DOHH2 (cell line): ENCODE measurements around the gene IQSEC1.

Experiments used
- H3F3A ChIP-seq: fragments of 200-600 bp; sonication (generic), shearing (Covaris generic); 2 replicates; pipeline ENCODE4 v1.6.0; 2016; ENCODE audit warnings: antibody characterized with exemption, mild to moderate bottlenecking; ENCODE audit not compliant: control insufficient read depth, insufficient read depth
- H3K27ac ChIP-seq: fragments of 200-600 bp; sonication (generic); 2 replicates; pipeline ENCODE4 v1.5.1; 2014; ENCODE audit warnings: low read depth, mild to moderate bottlenecking, low read length, moderate library complexity
- H3K27me3 ChIP-seq: fragments of 200-600 bp; sonication (generic); 2 replicates; pipeline ENCODE4 v1.6.1; 2014; ENCODE audit warnings: mild to moderate bottlenecking, low read length, mixed read lengths; ENCODE audit not compliant: control insufficient read depth
- H3K36me3 ChIP-seq: fragments of 200-600 bp; sonication (generic); 2 replicates; pipeline ENCODE4 v1.6.1; 2014; ENCODE audit warnings: mild to moderate bottlenecking, low read length, moderate library complexity, mixed read lengths; ENCODE audit not compliant: control insufficient read depth
- H3K4me1 ChIP-seq: fragments of 200-600 bp; sonication (generic); 2 replicates; pipeline ENCODE4 v1.6.1; 2014; ENCODE audit warnings: mild to moderate bottlenecking, low read length, mixed read lengths; ENCODE audit not compliant: control insufficient read depth
- H3K4me2 ChIP-seq: fragments of 200-600 bp; sonication (generic); 2 replicates; pipeline ENCODE4 v1.6.0; 2014; ENCODE audit warnings: mild to moderate bottlenecking, low read length, moderate library complexity
- H3K4me3 ChIP-seq: fragments of 200-600 bp; sonication (generic); 2 replicates; pipeline ENCODE4 v1.5.1; 2014; ENCODE audit warnings: mild to moderate bottlenecking, low read length, mixed read lengths
- H3K79me2 ChIP-seq: fragments of 200-600 bp; sonication (generic); 2 replicates; pipeline ENCODE4 v1.6.1; 2014; ENCODE audit warnings: mild to moderate bottlenecking, low read length, mixed read lengths; ENCODE audit not compliant: control insufficient read depth
- H3K9me2 ChIP-seq: fragments of 200-600 bp; sonication (generic); replicated peaks from 2 replicates; pipeline ENCODE4 v1.6.1; 2014; ENCODE audit warnings: mild to moderate bottlenecking, low read length, mixed read lengths; ENCODE audit not compliant: control insufficient read depth
- H3K9me3 ChIP-seq: fragments of 200-600 bp; sonication (generic); 2 replicates; pipeline ENCODE4 v1.6.1; 2014; ENCODE audit warnings: antibody characterized with exemption, low read length, mixed read lengths; ENCODE audit not compliant: control insufficient read depth, insufficient read depth
- H4K20me1 ChIP-seq: fragments of 200-600 bp; sonication (generic); 2 replicates; pipeline ENCODE4 v1.6.0; 2014; ENCODE audit warnings: low read depth, mild to moderate bottlenecking, antibody characterized with exemption, low read length, moderate library complexity; ENCODE audit not compliant: control insufficient read depth, insufficient read depth
- CTCF ChIP-seq: fragments of 200-600 bp; sonication (generic); IDR thresholded peaks from one replicate; pipeline ENCODE4 v1.5.1; 2014; ENCODE audit warnings: antibody characterized with exemption, mild to moderate bottlenecking, low read depth, low read length; ENCODE audit not compliant: poor library complexity, severe bottlenecking
- EZH2phosphoT487 ChIP-seq: fragments of 200-600 bp; sonication (generic); IDR thresholded peaks from 2 replicates; pipeline ENCODE4 v1.6.1; 2017; ENCODE audit warnings: borderline replicate concordance, mild to moderate bottlenecking, antibody characterized with exemption, low read length, moderate library complexity, mixed read lengths

IQSEC1 gene

GRCh38 chr3:12997387-12997786 lies 75.8 kb downstream of the IQSEC1 start:
- Histone ChIP-seq H3K9me3 (no peaks in the 10 kb centered on the region), H3K4me2 (no peak overlapping the region), H3F3A (peaks cover 17% of the 10 kb centered on the region; the same call in 1 of the 2 replicates), H3K79me2 (no peaks in the 10 kb centered on the region), H3K27ac (no peak overlapping the region), H3K9me2 (no peaks in the 10 kb centered on the region), H3K27me3 (peaks cover 21% of the 10 kb centered on the region), H3K4me3 (no peak overlapping the region), H3K4me1 (peaks cover 66% of the 10 kb centered on the region), H3K36me3 (no peaks in the 10 kb centered on the region), H4K20me1 (no peaks in the 10 kb centered on the region)
- no peak for TF ChIP-seq CTCF
- no peak for TF ChIP-seq EZH2phosphoT487

GRCh38 chr3:12996181-12996506 lies 77.1 kb downstream of the IQSEC1 start:
- Histone ChIP-seq H3F3A (peaks cover 12% of the 10 kb centered on the region; the same call in 1 of the 2 replicates), H3K9me3 (no peaks in the 10 kb centered on the region), H3K4me3 (no peak overlapping the region), H3K27me3 (peaks cover 32% of the 10 kb centered on the region), H3K4me2 (no peak overlapping the region), H3K36me3 (no peaks in the 10 kb centered on the region), H3K4me1 (peaks cover 53% of the 10 kb centered on the region), H3K79me2 (no peaks in the 10 kb centered on the region), H4K20me1 (no peaks in the 10 kb centered on the region), H3K9me2 (no peaks in the 10 kb centered on the region), H3K27ac (no peak overlapping the region)
- TF ChIP-seq CTCF (no peak), EZH2phosphoT487 (no peak)

GRCh38 chr3:12995389-12996180 lies 77.6 kb downstream of the IQSEC1 start:
- Histone ChIP-seq H4K20me1 (no peaks in the 10 kb centered on the region), H3K9me2 (no peaks in the 10 kb centered on the region), H3K27ac (no peak overlapping the region), H3K4me2 (peak overlapping the region; percentile 98), H3K27me3 (peaks cover 37% of the 10 kb centered on the region), H3K4me1 (peaks cover 51% of the 10 kb centered on the region), H3F3A (peaks cover 12% of the 10 kb centered on the region; the same call in 1 of the 2 replicates), H3K79me2 (no peaks in the 10 kb centered on the region), H3K36me3 (no peaks in the 10 kb centered on the region), H3K9me3 (no peaks in the 10 kb centered on the region), H3K4me3 (peak overlapping the region; percentile 89)
- TF ChIP-seq CTCF (no peak), EZH2phosphoT487 (no peak)
